HG02970 (cell line): ENCODE data around the gene MBNL1.
"Not testable (repeated sequence)": the region's sequence is repeated elsewhere in the genome, so short reads cannot be mapped to it uniquely, and the experiment has no call there.

Experiments
- ATAC-seq: cut with Tn5 transposase; IDR thresholded peaks from one replicate; pipeline ENCODE4 v1.9.1; 2021; ENCODE audit warnings: mild to moderate bottlenecking, moderate library complexity, moderate number of reproducible peaks; ENCODE audit not compliant: unreplicated experiment, low FRiP score

The MBNL1 gene

DNA sequence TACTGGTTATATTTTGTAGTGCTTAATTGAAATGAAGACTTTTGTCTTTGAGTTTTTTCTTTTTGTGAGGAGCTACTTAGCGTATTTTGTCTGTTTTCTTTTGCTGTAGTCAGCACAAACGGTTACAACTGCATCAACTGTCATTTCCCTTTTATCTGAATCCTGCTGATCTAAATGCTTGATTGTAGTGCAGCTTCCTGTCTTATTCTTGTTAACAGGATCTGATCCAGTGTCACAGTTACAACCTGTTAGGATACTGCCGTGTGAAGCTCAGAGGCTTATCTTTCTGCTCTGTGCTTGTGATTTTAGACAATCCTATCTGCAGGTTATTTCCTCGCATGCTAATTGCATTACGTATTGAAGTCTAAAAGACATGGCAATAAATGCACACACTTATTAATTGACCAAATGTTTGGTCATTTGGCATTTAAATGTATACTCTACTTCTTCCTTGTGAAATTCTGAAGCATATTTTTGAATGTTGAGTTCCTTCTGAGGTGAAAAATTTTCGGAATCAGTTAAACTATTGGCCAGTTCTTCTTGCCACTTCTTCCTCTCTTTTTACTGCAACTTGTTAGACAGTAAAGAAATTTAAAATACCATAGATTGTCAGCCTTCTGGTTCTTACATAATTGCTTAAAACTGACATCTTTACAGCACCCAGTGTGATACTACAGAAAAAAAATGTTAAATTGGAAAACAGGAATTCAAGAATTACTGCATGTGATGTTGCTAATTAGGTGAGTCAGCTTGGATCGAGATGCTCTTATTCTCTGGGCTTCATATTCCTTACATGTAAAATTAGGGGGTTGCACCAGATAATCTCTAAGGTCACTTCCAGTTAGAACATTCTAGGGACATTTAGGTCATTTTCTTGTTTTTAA is 168.2 kb downstream of the MBNL1 start:
- no peak for ATAC-seq

DNA sequence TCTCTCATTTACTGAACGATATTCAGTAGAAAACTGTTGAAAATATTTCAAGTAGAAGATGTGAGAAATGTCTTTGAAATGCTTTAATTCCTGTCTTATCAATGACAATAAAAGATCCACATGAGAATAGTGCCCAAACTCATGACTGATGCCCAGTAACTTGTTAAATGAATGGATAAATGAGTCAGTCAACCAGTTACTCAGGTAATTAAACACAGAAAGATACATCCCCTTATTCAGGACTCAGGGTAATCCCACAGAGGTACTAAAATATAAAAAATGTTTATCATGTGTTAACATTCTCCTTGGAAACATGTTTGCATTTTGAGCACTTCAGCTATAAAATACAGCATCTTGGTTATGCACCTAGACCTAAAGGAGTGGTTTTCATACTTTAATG is 169.5 kb downstream of the MBNL1 start:
- no peak for ATAC-seq

DNA sequence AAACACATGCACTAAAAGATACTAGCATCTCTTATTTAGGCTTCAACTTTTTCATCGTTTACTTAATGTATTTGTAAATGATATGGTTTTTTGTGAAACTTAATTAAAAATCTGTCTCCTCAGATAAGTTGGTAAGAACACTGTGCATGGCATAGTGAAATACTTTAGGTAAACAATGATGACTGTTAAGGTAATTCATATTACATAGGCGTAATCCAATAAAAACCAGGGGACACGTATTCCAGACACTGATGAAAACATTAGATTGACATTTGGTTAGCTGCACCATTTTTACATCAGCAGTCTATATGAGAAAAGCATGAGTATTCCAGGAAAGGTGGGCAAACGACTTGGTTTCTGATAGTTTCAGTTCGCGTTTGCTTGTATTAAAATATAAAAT is 170.0 kb downstream of the MBNL1 start:
- no peak for ATAC-seq

DNA sequence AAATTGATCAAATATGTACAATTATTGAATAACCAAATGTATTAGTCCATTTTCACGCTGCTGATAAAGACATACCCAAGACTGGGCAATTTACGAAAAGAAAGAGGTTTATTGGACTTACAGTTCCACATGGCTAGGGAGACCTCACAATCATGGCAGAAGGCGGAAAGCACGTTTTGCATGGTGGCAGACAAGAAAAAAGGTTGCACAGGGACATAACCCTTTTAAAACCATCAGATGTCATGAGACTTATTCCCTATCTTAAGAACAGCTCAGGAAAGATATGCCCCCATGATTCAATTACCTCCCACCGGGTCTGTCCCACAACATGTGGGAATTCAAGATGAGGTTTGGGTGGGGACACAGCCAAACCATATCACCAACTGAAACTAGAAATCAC is 171.5 kb downstream of the MBNL1 start:
- not testable (repeated sequence) for ATAC-seq

DNA sequence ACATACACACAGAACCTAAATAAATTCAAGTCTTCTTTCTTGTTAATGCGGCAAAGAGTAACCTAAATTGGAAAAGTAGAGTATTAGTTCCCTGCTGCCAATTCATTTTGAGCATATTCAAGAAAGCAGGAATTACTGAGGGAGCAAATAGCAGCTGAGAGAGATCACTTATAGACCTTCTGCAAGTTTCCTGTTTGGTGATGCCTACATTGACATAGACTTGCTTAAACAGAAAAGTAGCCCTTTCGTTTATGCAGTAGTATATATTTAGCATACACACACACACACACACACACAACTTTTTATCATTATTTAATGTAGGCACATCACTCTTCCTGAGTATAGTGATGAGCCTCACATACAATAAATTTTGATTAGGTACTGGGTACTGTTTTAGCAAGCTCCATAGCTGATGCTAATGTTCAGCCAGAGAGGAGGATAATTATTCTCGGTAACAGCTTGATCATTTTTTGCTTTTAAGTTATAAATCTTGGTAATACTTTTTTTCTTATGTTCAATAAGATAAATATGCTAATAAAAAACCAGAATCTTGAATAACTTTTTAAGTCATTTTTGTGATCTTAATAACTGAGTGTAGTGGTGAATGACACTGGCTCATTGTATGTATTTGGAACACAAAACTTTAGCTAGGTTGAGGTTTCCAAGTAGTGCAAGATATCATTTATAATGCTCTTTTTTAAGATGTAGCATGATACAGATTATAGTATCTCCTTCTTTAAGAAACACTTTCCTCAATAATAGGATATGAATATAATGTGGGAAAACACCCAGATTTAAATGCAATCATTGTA is 174.7 kb downstream of the MBNL1 start:
- no peak for ATAC-seq

DNA sequence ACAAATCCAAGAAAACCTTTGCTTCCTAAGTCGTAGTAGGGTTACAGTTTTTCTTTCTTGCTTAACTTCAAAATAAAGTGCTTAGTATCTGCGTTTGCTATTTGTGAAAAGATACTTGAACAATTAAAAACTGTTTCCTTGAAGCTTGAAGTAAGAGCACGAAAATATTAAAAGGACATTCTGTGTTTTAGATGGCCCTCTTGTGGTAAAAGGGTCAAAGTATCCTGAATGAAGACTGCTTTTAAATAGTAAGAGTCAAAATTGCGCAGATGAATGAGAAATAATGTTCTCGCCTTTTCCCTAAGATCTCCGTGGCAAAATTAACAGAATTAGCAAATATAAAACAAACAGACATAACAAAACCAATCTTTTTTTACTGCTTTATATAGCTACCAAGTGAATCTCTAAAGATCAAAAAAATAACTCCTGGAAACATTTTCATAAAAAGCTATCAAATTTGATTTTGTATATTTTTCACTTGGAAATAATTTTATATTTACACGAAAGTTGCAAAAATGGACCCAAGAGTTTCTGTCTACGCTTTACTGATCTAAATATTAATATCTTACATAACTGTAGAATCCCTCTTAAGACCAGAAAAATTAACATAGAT is 175.4 kb downstream of the MBNL1 start:
- ATAC-seq, result no peak

DNA sequence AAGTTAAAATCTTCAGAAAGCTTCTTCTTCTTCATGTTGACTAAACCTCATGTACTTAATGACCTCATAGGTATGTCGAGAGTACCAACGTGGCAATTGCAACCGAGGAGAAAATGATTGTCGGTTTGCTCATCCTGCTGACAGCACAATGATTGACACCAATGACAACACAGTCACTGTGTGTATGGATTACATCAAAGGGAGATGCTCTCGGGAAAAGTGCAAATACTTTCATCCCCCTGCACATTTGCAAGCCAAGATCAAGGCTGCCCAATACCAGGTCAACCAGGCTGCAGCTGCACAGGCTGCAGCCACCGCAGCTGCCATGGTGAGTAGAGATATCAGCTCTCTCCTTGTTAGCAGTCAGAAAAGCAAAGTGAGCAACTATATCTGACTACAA is 176.5 kb downstream of the MBNL1 start:
- no peak for ATAC-seq

DNA sequence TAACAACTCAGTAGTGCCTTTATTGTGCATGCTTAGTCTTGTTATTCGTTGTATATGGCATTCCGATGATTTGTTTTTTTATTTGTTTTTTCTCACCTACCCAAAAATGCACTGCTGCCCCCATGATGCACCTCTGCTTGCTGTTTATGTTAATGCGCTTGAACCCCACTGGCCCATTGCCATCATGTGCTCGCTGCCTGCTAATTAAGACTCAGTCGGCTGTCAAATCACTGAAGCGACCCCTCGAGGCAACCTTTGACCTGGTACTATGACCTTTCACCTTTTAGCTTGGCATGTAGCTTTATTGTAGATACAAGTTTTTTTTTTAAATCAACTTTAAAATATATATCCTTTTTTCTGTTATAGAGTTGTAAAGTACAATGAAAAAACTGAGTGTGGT is 177.8 kb downstream of the MBNL1 start:
- ATAC-seq, result no peak

DNA sequence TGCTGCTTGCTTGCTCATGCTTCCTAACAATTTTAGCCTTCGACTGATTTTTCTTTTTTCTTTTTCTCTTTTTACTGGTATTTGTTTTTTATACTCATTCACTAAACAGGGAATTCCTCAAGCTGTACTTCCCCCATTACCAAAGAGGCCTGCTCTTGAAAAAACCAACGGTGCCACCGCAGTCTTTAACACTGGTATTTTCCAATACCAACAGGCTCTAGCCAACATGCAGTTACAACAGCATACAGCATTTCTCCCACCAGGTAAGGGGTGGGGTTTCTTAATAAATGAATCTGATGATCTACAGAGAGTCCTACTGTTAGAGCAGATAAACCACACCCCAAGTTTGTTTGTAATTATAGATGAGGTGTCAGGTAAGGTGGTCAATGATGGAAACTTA is 178.8 kb downstream of the MBNL1 start:
- ATAC-seq, result no peak

DNA sequence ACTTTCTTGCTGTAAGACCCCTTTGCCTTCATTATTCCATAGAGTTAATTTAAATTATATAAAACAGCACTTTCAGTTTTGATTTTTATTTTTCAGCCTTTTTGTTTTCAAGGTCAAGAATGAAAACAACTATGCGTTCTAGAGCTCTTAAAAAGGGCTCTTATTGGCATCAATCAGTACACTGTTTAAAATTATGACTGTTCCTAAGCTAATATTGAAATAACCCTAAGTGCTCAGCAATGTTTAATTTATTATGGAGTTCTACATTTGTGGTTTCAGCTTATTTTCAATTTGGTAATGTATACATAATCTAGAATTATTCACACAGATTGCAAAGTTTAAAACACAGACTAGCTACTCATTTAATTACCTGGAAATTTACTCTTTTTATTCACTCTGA is 179.4 kb downstream of the MBNL1 start:
- no peak for ATAC-seq

DNA sequence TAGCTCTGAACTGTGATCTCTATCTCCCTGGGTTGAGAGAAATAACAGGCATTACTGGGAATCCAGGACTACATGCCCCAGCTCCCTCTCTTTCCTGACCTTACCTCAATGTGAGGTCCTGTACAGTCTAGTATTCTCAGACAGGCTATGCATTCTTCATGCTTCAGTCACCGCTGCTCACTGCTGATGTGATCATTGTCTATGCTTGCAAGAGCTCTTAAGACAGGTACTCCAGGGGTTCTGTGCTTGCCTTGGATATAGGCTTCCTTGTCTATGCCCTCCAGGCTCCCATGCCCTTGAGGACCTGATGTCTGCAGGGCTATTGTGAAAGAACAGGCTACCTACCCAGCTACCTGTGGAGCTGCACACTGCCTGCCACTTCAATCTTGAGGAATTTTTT is 183.6 kb downstream of the MBNL1 start:
- no peak for ATAC-seq

DNA sequence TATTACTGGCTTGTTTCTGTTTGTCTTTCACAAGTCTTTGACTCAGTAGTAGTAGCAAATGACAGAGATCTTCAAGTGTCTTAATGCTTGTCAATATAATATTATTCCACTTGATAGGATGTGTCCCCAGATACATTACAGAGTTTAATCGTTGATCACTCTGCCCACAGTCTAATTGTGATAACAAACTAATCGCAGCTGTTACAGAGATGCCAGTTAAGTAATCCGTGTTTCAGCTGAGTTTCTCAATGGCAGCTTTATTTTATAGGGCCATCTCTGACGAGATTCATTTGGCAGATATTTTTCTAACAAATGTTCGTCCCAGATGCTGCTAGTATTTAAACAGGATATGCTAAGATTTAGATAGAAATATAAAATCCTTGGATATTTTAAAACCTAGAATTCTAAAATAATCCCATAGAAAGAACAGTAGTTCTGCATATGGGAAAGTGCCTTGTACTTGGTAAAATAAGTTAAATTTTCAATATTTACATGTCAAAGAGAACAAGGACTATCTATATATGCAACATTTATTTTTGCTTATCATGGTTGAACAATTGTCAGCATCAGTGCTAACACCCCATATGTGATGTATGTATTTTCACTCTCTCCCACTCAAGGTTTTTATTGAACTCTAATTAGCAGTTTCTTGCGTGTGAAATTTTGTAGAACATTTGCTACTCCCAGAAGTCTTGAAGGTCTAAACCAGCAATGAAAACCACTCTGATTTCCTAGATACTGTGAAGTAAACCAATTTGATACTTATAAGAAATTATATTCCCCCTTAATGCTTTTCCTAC is 185.5 kb downstream of the MBNL1 start:
- no peak for ATAC-seq

DNA sequence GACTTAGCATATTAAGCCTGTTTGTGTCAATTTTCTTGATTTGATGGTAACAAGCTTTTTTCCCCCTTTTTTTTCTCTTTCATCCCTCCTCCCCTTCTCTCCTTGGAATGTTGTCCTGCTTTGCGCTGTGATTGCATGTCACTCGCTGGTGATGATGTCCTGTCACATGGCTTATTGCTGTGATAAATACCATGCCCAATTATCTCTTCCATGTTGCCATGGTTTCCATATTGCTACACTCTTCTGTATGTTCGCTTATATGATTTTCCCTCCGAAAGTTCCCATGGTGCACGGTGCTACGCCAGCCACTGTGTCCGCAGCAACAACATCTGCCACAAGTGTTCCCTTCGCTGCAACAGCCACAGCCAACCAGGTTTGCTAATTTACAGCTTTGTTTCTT is 187.3 kb downstream of the MBNL1 start:
- ATAC-seq, result no peak

DNA sequence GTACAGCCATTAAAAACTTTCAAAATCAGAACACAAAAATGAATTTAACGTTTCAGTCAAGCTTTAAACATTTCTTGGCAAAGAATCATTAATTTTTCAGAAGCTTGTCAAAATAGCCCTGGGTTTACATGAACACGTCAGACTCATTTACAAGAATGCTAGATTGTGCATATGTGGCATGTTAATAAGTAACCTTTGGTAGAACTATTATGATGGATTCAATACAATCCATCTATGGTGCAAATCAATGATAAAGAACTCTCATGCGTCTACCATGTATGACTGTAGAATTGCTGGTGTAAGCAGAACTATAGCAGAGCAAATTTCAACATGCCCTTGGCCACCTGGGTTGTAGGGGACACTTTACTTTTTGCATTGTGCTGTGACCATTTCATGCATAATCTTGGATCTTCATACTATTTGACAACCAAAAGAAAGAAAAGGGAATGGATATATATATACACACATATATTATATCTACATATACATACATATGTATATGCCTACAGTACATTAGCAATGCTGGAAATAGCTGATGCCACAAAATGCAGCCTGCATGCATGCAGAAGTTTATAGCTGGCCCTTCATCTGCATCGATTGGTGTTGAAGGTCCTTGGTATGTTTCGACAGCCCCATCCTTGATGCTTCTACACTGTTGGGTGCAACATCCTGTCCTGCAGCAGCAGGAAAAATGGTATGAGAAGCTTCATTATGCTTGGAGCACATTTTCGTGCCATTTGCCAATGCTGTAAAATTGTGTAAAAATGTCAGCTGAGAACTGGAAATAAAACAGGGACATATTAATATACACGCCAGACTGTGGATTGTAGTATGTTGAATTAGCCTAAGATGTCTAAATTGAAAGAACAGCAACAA is 189.0 kb downstream of the MBNL1 start:
- no peak for ATAC-seq

DNA sequence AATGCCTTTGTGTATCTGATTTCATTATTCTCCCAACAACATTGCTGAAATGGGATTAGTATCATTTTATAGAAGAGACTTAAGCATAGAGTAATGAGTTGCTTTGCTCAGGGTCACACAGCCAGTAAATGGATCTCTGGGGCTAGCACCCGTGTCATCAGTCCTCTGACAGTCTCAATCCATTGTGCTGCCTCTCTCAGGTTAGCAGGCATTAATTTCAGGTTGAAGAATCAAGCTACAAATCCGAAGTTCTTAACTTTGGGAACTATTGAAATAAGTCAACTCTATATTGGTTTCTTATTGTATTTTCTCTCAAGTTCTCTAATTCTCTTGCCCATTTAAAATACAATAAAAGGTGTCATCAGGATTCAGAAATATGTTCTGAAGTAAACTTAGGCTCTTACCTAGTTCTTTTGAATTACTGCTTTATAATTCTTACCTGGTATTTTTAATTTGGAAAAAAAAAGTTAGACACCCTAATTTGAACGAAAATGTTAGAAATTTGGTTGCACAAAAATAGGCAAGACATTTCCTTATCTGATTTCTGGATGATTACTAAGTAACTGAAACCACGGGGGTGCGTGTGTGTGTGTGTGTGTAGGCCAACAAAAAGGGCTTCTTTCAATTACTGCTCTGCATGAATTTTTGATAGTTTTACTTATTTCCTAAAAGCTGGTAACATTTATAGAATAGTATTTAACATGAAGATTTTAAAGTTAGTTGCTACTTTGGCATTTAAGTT is 189.8 kb downstream of the MBNL1 start:
- ATAC-seq, result no peak

DNA sequence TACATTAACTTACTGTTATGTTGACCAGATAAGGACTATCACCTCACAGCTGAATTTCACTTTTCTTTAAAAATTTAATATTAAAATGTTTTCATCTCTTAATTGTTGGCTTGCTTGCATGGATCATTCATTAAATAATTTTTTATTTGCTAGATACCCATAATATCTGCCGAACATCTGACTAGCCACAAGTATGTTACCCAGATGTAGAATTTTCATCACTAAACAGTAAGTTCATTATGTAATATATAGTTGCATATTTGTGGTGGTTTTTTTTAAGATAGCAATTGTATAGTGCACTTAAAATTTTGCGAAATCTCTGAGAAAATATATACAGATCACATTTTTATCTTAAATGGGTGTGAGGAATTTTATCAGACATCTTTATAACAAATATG is 190.4 kb downstream of the MBNL1 start:
- no peak for ATAC-seq

DNA sequence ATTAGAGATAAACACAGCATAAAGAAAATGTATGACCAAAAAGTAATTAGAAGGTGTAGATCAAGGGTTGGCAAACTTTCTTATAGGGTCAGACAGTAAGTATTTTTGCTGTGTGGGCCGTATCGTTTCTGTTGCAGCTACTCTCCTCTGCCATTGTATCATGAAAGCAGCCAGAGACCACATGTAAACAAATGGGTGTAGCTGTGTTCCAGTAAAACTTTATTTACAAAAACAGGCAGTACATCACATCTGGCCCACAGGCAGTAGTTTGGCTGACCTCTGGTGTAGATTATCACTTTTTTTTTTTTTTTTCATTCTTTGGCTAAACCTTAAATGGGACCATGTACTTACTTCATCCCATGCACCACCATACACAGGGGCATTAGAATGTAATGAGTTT is 190.8 kb downstream of the MBNL1 start:
- no peak for ATAC-seq

DNA sequence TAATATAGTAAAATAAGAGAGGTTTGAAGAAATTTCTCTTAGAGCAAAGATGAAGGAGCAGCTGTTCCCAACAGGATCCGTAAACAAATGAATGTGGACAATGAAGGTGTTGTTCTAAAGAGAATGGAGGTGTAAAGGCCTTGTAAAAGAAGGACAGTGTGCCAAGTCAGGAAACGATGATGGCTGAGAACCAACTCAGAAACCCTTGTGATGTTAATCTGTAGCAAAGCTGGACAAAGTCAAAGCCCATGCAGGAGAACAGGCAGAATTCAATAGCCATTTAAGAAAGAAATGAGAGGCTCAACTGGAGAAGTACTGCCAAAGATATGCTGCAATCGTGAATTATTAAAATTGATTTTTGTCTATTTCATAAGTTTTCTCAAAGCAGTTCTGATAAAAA is 192.2 kb downstream of the MBNL1 start:
- ATAC-seq, result no peak

DNA sequence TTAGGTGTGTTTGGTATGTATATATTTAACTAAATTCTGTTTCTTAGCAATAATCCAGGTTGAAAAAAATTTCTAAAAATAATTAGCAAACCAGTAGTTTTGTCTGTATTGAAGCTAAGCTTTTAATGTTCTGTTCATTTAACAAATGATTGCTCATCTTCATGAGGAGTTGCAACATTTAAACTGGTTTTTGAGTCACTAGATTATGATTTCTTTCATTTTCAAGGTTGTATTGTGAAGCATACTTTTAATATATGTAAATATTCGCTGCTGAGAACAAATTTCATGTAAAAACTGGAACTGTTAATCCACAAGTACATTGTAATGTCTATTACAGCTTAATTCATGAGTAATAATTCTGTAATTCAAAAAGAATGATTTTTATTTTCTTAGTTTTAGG is 192.7 kb downstream of the MBNL1 start:
- ATAC-seq, result no peak
